ENCODE results near the gene TUBA1C.

TUBA1C gene

GRCh38 chr12:49227713-49228112, 37.2 kb upstream of the TUBA1C start:
- Histone ChIP-seq H3K27ac (ENCODE audit: low read depth, low read length) (no peak overlapping the region), H3K36me3 (ENCODE audit: low read length) (no peaks in the 10 kb centered on the region), H3K4me3 (ENCODE audit: insufficient read depth, low read length, poor library complexity, severe bottlenecking) (no peak overlapping the region), H3K9me2 (replicated peaks; ENCODE audit: insufficient read depth, low read length) (no peaks in the 10 kb centered on the region), H3K79me2 (ENCODE audit: insufficient read depth, low read length) (no peaks in the 10 kb centered on the region), H4K20me1 (ENCODE audit: low read depth, low read length) (no peaks in the 10 kb centered on the region), H3K4me2 (ENCODE audit: low read depth, low read length, poor library complexity, severe bottlenecking) (no peak overlapping the region), H3F3A (ENCODE audit: insufficient read depth) (no peaks in the 10 kb centered on the region), H3K27me3 (ENCODE audit: low read length) (no peaks in the 10 kb centered on the region), H2AFZ (ENCODE audit: low read depth, low read length, severe bottlenecking) (no peak overlapping the region), H3K9ac (ENCODE audit: low read length) (no peak overlapping the region), H3K9me3 (ENCODE audit: insufficient read depth, low read length) (no peaks in the 10 kb centered on the region)
- TF ChIP-seq EZH2phosphoT487 (conservative IDR thresholded peaks at IDR 0.05; ENCODE audit: low read length): no peak
- no peak for TF ChIP-seq CTCF (IDR thresholded peaks at IDR 0.05; ENCODE audit: insufficient read depth, low read length, poor library complexity, severe bottlenecking)

GRCh38 chr12:49228653-49229052, 36.2 kb upstream of the TUBA1C start:
- H3K27me3 ChIP-seq (ENCODE audit: low read length): no peaks in the 10 kb centered on the region
- H3K36me3 ChIP-seq (ENCODE audit: low read length): no peaks in the 10 kb centered on the region
- H4K20me1 ChIP-seq (ENCODE audit: low read depth, low read length): no peaks in the 10 kb centered on the region
- no peak overlapping the region for H2AFZ ChIP-seq (ENCODE audit: low read depth, low read length, severe bottlenecking)
- TF ChIP-seq EZH2phosphoT487 (conservative IDR thresholded peaks at IDR 0.05; ENCODE audit: low read length) (no peak), CTCF (IDR thresholded peaks at IDR 0.05; ENCODE audit: insufficient read depth, low read length, poor library complexity, severe bottlenecking) (no peak)
- H3K4me3 ChIP-seq (ENCODE audit: insufficient read depth, low read length, poor library complexity, severe bottlenecking): no peak overlapping the region
- no peaks in the 10 kb centered on the region for H3K9me2 ChIP-seq (replicated peaks; ENCODE audit: insufficient read depth, low read length)
- H3K27ac ChIP-seq (ENCODE audit: low read depth, low read length): no peak overlapping the region
- H3F3A ChIP-seq (ENCODE audit: insufficient read depth): no peaks in the 10 kb centered on the region
- H3K79me2 ChIP-seq (ENCODE audit: insufficient read depth, low read length): no peaks in the 10 kb centered on the region
- H3K4me2 ChIP-seq (ENCODE audit: low read depth, low read length, poor library complexity, severe bottlenecking): no peak overlapping the region
- no peak overlapping the region for H3K9ac ChIP-seq (ENCODE audit: low read length)
- no peaks in the 10 kb centered on the region for H3K9me3 ChIP-seq (ENCODE audit: insufficient read depth, low read length)

GRCh38 chr12:49230176-49230804, 34.6 kb upstream of the TUBA1C start:
- H3K4me3 ChIP-seq (ENCODE audit: insufficient read depth, low read length, poor library complexity, severe bottlenecking): no peak overlapping the region
- no peak overlapping the region for H2AFZ ChIP-seq (ENCODE audit: low read depth, low read length, severe bottlenecking)
- no peaks in the 10 kb centered on the region for H3K36me3 ChIP-seq (ENCODE audit: low read length)
- H3K9me2 ChIP-seq (replicated peaks; ENCODE audit: insufficient read depth, low read length): no peaks in the 10 kb centered on the region
- no peaks in the 10 kb centered on the region for H3K9me3 ChIP-seq (ENCODE audit: insufficient read depth, low read length)
- H3K27ac ChIP-seq (ENCODE audit: low read depth, low read length): no peak overlapping the region
- no peaks in the 10 kb centered on the region for H3K27me3 ChIP-seq (ENCODE audit: low read length)
- TF ChIP-seq CTCF (IDR thresholded peaks at IDR 0.05; ENCODE audit: insufficient read depth, low read length, poor library complexity, severe bottlenecking) (no peak), EZH2phosphoT487 (conservative IDR thresholded peaks at IDR 0.05; ENCODE audit: low read length) (no peak)
- no peaks in the 10 kb centered on the region for H3K79me2 ChIP-seq (ENCODE audit: insufficient read depth, low read length)
- no peaks in the 10 kb centered on the region for H3F3A ChIP-seq (ENCODE audit: insufficient read depth)
- H3K4me2 ChIP-seq (ENCODE audit: low read depth, low read length, poor library complexity, severe bottlenecking): no peak overlapping the region
- no peak overlapping the region for H3K9ac ChIP-seq (ENCODE audit: low read length)
- no peaks in the 10 kb centered on the region for H4K20me1 ChIP-seq (ENCODE audit: low read depth, low read length)
